Stimulated activated CD4-positive, alpha-beta T cell treated with anti-CD3 and anti-CD28 coated beads, TNF-alpha, amount 100 ng/mL, for 1 hour (primary cell): Measurements from ENCODE around the gene SLC45A3.
"Not testable (repeated sequence)": the region's sequence is repeated elsewhere in the genome, so short reads cannot be mapped to it uniquely, and the experiment has no call there.

ENCODE experiments used
- DNase-seq, 3 donors: peaks; one replicate each; pipeline ENCODE4 v3.0.0-alpha.2; 2020; ENCODE audit warnings: low read depth in 3 of 3, low spot score in 1 of 3

SLC45A3 gene

DNA sequence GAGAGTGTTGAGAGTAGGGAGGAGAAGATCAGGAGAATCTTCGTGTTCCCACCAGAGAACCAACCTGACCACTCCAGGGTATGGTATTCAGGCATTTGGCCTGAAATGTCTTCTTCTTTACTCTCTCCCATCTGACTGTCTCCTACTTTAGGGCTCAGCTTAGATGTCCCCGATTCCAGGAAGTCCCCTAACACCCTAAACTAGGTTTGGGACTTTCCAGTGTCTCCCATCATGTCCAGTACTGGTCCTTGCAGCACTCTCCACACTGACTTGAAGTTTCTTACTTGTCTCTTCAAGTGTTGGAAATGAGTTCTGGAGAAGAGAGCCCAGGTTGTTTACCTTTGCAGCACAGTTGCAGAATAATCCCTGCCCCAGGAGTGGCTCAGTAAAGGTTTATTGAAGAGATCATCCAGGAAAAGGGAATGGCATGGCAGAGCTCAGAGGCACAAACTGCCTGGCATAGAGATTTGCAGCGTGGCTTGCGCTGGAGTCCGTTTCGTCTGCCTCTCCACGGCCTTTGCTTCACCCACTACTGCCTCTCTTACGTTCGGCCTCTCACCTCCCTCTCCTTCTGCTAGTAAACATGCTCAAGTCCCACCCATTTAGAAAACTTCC is 42.3 kb downstream of the SLC45A3 start:
- no peak for DNase-seq

DNA sequence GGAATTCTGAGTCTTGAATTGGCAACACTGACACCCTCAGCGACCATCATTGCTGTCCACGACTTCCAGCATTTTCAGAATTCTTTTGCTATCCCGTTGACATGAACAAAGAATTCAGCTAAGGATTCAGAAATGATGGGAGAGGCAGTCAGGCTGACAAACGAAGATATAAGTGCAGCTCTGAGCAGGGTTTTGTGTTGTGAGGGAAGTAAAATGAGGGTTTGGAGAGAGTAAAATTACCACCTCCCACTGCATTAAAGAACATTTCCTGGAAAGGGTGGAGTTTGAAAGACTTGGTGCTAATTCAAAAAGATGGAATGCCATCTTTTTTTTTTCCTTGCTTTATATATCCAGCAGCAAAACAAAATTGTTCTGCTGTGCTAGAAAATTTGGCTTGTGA is 43.6 kb downstream of the SLC45A3 start:
- DNase-seq = no peak

DNA sequence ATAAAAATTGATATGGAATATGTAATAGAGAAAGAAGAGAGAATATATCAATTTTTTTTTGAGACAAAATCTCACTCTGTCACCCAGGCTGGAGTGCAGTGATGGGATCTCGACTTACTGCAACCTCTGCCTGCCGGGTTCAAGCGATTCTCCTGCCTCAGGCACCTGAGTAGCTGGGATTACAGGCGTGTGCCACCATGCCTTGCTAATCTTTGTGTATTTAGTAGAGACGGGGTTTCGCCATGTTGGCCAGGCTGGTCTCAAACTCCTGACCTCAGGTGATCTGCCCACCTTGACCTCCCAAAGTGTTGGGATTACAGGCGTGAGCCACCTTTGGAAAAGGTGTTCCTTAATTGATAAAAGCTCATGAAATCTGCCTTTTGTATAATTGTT is 44.2 kb downstream of the SLC45A3 start:
- not testable (repeated sequence) for DNase-seq

DNA sequence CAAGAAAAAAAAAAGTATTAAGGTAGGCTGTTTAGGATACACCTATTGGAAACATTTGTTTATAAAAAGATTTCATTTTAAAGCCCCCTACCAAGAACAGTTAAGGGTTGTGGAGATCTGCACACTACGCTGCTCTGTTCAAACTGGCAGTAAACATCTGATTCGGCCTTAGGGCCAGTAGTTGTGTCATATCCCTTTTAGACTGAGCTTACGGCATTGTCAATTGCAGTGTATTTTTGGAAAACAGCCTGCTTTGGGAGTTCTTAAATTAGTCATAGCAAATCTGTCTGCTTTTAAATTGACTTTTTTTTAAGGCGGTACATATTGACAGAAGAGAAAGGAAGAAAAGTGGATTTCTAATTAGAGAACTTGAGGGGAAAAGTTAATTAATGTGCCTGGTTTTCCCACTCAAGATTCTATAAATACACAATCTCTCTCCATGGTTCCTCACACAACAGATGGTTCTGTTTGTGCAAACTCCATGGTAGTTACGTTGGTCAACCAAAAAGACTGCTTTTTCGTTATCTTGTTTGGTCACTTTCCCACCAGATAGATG is 46.8 kb downstream of the SLC45A3 start:
- DNase-seq = no peak

DNA sequence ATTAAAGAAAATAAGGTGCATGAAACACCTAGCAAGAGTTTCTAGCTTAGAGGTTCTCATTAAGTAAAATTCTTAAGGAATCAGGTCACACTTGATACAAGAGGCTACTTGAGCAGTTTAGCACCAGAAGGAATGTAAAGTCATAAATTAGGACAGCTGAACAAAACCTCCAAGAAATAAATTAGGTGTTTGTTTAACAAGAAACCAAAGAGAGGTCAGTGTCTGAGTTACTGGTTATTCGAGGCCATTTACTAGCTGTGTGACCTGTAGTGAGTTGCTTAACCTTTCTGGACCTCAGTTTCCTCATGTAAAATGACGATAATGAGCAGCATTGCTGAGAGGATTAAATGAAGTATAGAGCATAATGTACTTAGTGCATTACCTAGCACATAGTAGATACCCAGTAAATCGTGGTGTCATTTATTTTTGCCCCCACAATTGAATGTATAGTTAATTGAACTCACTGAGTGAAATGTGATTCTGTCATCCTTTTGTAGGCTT is 47.6 kb downstream of the SLC45A3 start:
- no peak for DNase-seq

DNA sequence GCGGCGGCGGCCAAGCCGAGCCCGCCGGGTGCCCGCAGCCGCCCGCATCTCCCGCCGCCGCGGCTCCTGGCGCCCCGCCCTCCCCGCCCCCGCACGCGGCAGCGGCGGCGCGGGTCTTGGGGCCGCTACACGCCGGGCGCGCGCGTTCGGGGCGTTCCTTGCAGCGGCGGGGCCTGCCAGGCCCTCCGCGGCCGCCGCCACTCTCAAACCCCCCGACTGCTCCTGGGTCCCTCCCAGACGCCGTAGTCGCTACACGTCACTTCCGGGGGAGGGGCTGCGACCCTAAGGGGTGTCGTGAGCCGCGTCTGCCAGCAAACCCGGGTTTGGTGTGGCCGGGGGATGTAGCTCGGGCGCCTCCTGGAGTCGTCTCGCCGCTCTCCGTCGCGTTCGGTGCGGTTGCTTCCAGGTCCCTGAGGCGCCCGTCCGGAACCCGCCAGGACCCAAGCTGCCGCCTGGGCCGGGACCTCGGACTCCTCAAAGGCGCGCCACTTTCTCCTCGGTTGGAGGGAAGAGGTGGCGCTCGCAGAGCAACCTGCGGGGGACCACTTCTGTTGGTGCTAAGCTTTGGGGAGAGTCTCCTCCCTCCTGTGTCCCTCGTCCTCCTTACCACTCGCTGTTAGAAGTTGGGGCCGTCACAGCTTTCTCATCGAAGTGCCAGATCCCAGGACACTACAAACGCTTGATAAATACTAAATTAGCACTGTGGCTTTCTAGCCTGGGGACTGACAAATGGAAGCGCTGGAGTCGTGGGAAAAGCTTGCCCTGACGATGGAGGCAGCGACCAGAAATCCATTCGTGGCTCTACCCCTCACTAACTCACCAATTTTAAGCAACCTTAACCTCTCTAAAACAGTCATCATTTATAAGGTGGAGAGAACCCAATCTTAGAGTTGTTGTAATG is 48.3 kb downstream of the SLC45A3 start, which contains the start of gene ELK4:
Gene ELK4 (minus strand): TSS at position 244 of the 901 bp plus-strand sequence. CDS start 8,129 bp downstream, outside the sequence.
- peak; percentile 99 for DNase-seq

DNA sequence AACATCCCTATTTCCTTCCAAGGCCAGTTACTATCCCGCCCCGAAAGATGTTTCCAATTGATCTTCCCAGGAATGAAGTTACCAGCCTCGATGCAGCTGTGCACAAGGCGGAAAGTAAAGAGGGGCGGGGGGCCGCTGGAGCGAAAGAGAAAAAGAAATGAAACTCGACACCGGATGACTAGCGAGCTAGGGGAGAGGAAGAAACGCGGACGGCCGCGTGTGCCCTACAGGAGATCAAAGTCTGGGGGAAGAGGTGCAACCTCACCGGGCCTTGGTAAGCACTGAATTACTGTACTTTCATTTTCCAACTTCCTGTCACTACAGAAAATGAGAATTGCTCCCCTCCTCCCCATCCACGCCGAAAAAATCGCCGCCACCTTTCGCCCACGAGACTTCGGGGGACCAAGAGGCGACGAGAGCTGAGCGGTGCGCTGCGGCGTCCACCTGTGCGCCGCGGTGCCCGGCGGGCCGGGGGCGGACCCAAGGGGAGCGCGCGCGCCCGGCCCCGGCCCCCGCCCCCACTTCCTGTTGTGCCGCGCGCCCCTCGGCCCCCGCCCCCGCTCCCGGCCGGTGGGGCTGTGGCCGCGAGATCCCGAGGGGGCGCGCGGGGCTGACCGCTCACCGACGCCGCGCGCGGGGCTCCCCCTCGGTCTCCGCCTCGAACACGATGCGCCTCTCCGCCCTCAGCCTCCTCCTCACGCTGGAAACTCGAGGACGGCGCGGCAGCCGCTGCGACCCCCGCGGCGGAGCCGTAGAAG is 49.1 kb downstream of the SLC45A3 start:
- DNase-seq = peak; percentile 46 to 63 (median 62)

DNA sequence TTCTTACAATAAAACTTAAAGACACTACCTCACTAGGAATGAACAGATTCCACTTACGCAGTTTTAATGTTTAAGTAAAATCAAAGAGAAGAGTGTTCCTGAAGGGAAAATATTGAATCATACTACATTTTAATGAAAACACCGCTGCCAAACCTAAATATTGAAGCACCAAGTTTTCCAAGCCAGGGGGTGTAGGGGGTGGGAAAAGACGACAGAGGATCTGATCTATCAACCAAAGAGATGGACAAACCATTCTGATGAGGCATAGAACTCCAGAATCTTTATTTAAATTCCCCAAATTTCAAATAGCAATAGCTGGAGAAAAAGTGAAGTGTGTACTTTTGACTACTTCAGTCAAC is 49.7 kb downstream of the SLC45A3 start:
- DNase-seq = no peak

DNA sequence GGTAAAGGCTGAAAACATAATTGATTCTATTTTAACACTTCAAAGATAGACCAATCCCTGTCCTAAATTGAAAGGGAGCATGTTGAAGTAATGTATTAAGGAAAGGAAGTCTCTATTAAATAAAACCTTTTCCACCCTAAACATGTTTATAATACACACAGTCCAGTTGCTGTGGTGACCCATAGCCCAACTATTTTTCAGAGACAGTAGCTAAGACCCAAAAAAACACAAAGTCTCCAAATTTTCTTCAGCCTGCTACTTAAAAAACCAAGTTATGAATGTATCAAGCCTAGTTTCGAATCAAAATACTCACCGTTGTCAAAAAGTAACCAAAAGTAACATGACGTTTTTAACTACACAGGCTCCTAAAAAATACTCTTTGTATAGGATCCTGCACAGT is 50.1 kb downstream of the SLC45A3 start:
- DNase-seq = no peak

DNA sequence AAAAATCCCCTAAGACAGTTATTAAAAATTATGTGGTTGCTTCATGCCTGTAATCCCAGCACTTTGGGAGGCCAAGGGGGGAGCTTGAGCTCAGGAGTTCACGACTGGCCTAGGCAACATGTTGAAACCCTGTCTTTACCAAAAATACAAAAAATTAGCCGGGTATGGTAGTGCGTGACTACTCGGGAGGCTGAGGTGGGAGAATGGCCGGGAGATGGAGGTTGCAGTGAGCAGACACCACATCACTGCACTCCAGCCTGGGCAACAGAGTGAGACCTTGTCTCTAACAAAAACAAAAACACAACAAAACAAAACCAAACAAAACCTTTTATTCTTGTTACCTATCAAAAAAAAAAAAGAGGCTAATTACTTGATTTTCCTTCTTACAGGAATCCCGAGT is 50.6 kb downstream of the SLC45A3 start:
- DNase-seq = no peak

DNA sequence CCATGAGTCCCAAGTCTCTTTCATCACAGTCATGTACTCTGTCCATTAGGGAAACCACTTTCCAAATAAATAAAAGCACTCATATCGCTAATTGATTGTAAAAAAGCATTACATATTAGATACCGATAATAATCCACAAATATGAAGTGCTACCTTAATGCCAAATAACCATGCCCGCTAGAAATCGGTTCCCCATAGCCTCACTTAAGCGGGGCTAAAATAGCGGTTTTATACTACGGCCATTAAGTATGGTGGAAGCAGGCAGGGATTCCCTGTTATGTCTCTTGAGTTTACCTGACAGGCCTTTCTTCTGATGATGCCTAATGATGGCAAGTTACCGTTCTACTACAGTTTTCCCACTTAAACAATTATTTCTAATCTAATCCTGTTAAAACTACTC is 52.4 kb downstream of the SLC45A3 start:
- no peak for DNase-seq

DNA sequence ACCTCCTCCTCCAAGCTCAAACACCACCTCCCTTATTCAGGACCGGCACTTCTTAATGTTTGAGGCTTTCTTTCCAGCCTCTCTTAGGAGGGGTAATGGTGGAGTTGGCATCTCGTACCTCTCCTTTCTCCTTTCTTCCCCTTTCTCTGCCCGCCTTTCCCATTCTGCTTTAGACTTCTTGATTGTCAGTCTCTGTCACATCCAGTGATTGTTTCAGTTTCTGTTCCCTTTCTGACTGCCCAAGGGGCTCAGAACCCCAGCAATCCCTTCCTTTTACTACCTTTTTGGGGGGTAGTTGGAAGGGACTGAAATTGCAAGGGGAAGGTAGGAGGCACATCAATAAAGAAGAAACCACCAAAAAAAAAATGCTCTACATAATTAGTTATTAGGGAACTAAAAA is 54.1 kb downstream of the SLC45A3 start:
- DNase-seq = no peak

DNA sequence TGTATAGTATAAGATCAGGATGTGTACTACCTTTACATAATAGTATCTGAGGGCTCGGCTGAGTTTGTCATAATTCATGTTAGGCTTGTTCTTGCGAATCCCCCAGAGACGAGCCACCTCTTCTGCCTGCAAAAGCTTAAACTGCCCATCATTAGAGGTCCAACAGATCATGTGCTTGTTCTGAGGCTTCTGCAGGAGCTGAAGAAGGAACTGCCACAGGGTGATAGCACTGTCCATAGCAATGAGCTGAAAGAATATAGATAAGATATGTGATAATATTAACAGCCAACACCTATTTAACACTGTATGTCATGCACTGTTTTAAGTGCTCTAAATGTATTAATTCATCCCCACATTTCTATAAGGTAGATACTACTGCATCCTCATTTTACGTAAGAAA is 56.7 kb downstream of the SLC45A3 start:
- no peak for DNase-seq

DNA sequence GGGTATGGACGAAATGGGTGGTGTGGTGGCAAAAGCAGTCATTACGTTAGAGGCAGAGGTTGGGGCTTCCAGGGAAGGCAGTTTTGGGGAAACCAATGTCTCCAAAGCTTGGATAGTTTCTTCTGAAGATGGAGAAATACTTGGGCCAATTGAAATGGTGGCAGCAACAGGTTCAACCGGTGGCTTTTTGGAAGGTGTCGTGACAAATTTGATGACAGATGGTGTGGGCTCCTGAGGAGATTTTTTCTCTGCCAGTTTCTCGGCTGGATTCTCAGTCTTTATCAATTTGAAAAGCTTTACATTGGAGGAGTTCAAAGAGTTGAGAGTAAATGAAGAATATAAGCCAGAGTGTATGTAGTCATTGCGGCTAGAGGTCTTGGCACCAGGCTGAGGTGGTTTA is 60.0 kb downstream of the SLC45A3 start:
- DNase-seq = no peak

DNA sequence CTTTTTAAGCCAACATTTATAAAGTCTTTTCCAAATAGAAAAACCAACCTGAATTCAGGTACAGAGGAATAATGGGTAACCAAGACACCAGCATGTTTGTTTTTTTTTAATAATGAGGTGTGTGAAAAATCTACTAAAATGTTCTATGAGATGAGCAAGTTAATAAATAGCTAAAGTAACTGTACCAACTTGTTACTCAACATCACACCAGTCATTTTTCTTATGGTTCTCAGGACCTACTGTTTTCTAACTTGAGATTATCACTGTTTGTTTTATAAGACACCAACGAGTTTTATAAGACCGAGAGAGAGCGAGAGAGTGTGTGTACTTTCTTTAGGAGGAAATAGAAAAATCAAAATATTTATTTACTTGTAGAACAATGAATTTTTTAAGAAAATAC is 60.9 kb downstream of the SLC45A3 start:
- no peak for DNase-seq

DNA sequence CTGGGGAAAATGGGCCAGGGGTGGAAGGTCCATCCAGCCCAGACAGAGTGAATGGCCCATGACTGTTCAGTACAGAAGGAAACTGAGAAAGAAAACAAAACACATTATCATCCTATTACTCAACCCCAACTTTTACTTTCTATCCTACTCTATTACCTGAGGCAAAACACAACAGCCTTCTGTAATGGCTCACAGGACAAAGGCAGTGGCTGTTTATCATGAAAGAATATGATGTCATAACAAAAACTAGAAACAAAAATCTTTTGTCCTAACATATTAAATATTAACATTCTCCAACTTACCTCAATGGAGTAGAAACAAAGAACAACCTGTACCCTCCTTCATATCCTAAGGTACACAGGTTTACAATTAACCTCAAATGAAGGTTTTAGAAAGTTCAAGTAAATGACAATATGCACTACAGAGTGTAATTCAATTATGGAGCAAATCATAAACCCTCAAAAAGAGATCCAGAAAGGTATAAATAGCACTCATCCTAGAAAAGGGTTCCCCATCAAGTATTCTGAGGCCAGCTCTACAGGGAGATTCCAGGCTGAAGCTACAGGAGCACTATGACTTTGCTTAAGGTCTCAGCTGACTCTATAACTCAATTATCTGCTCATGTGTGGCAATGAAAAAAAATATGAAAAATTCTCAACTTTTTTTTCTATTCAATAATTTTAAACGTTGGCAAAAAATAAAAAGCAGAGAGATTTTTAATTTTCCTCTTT is 63.6 kb downstream of the SLC45A3 start:
- DNase-seq = no peak

DNA sequence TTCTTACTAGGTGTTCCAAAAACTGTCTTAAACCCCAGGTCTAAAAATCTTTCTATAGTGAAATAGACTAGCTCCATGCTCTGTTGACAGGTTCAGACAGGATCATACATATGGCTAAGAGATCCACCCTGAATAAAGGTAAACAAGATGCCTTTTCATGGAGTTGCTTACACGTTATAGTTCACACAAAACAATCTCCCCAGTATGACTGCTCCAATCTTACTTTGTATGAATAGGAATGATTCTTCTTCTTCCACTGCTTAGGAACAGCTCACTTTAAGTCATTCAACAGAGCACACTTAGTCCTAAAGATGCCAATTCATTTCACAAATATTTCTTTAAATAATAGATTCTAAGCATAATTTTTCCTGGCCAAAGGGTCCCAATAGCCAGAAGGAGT is 64.5 kb downstream of the SLC45A3 start:
- DNase-seq = no peak

DNA sequence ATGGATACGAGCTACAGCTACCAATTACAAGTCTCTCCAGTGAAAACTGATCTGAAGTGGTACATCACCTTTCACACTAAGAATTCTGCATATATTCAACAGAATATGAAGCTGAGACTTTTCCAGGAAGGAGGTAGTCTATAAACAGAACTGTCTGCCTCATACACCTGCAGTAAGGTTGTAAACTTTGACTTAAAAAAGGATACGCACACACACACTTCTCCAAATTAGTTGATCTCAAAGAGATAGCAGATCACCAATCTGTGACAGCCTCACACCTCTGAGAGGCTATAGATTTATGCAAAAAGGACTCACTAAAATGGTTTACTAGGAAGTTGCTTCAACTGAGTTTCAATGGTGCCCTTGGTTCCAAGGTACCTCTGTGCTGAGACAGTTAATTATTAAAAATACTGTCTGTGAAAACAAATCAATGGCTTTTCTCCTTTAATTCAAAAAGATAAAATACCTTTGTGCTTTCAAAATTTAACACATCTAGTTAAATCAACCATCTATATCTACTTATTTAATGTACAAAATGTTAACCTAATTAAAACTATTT is 66.4 kb downstream of the SLC45A3 start:
- no peak for DNase-seq

DNA sequence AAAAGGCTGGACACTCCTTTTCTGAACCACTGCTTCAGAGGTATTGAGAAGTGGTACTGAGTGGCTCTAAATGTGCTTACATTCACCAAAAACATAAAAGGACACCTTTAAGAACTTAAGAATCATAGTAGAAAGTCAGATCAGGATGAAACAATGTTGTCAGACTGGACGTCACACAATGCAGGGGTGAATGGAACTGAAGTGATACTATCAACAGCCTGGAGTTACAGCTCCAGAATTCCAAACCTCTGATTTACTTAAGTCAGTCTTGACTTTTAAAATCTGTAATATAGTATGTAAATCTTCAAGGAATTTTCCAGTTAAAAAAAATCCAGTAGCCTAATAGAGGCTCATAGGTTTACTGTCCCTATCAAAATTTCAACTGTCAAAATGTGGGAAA is 67.8 kb downstream of the SLC45A3 start:
- DNase-seq = no peak

DNA sequence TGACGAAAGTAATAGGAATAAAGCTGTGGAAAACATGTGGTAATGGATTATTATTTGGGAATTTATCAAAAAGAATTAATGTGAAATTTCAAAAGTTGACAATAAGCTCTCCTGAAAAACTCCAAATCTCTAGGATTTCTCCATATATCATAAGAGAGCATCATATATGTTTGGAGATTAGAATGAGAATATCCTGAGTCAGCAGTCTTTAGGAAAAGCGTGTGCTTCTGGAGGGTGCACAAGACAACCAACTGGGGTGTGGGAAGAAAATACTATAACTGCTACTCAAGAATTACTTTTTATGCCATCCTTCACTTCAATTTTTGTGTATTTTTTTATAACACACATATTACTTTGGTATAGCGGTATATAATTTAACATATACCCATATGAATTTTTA is 68.2 kb downstream of the SLC45A3 start:
- DNase-seq = no peak
